Measurements from ENCODE around the gene DGKI. TPM values are rescaled to one million over a fixed set of nuclear protein-coding genes. Genes with fewer than 3 reads are reported as not detected.

DGKI gene
- total RNA-seq, 2 donors from 2014 or later, result 0.04 to 0.64 TPM

GRCh38 chr7:137408126-137408525, 438.6 kb downstream of the DGKI start:
- no peak overlapping the region for H3K27ac ChIP-seq (ENCODE audit: low read depth, low read length)
- Mint-ChIP-seq H3K36me3 (ENCODE audit: low read depth) (no peaks in the 10 kb centered on the region), H3K27ac (no peak overlapping the region), H3K4me1 (no peaks in the 10 kb centered on the region), H3K9me3 (no peaks in the 10 kb centered on the region), H3K4me3 (no peak overlapping the region), H3K27me3 (ENCODE audit: insufficient read depth) (no peaks in the 10 kb centered on the region)
- H3K9ac ChIP-seq (ENCODE audit: extremely low read depth, low read length, poor library complexity, severe bottlenecking), result no peak overlapping the region
- no peak for DNase-seq
- no peaks in the 10 kb centered on the region for H3K4me1 ChIP-seq (ENCODE audit: control insufficient read depth, insufficient read depth, low read length)
- no peak for TF ChIP-seq CTCF (conservative IDR thresholded peaks at IDR 0.05)
- no peaks in the 10 kb centered on the region for H3K9me3 ChIP-seq (ENCODE audit: control insufficient read depth, low read length)
- WGBS, 2 experiments (ENCODE audit: insufficient coverage in 1 of 2, insufficient read length in 1 of 2), result 82% methylated on average over 1 of the region's 1 CpG; no CpG with 5 or more reads in 1 of the 2 experiments
- no peaks in the 10 kb centered on the region for H3K27me3 ChIP-seq (ENCODE audit: control insufficient read depth, insufficient read depth, low read length, poor library complexity, severe bottlenecking)
- no peak overlapping the region for H3K4me3 ChIP-seq (ENCODE audit: low read length)
- no peaks in the 10 kb centered on the region for H3K36me3 ChIP-seq (ENCODE audit: control insufficient read depth, insufficient read depth, low read length)

GRCh38 chr7:137407078-137407477, 439.7 kb downstream of the DGKI start:
- no peak overlapping the region for H3K27ac ChIP-seq (ENCODE audit: low read depth, low read length)
- no peaks in the 10 kb centered on the region for H3K36me3 ChIP-seq (ENCODE audit: control insufficient read depth, insufficient read depth, low read length)
- H3K9me3 ChIP-seq (ENCODE audit: control insufficient read depth, low read length), result no peaks in the 10 kb centered on the region
- no peak overlapping the region for H3K9ac ChIP-seq (ENCODE audit: extremely low read depth, low read length, poor library complexity, severe bottlenecking)
- no peaks in the 10 kb centered on the region for H3K27me3 ChIP-seq (ENCODE audit: control insufficient read depth, insufficient read depth, low read length, poor library complexity, severe bottlenecking)
- no peak overlapping the region for H3K4me3 Mint-ChIP-seq
- no peak for TF ChIP-seq CTCF (conservative IDR thresholded peaks at IDR 0.05)
- WGBS, 2 experiments (ENCODE audit: insufficient coverage in 1 of 2, insufficient read length in 1 of 2), result 84 to 100% methylated on average over 2 to 3 of the region's 3 CpGs
- no peaks in the 10 kb centered on the region for H3K4me1 Mint-ChIP-seq
- no peak overlapping the region for H3K27ac Mint-ChIP-seq
- DNase-seq, result no peak
- no peaks in the 10 kb centered on the region for H3K27me3 Mint-ChIP-seq (ENCODE audit: insufficient read depth)
- no peaks in the 10 kb centered on the region for H3K36me3 Mint-ChIP-seq (ENCODE audit: low read depth)
- H3K9me3 Mint-ChIP-seq, result no peaks in the 10 kb centered on the region
- no peak overlapping the region for H3K4me3 ChIP-seq (ENCODE audit: low read length)
- H3K4me1 ChIP-seq (ENCODE audit: control insufficient read depth, insufficient read depth, low read length), result no peaks in the 10 kb centered on the region

GRCh38 chr7:137404660-137405317, 442.0 kb downstream of the DGKI start:
- no peaks in the 10 kb centered on the region for H3K27me3 Mint-ChIP-seq (ENCODE audit: insufficient read depth)
- H3K36me3 ChIP-seq (ENCODE audit: control insufficient read depth, insufficient read depth, low read length), result no peaks in the 10 kb centered on the region
- no peaks in the 10 kb centered on the region for H3K36me3 Mint-ChIP-seq (ENCODE audit: low read depth)
- H3K4me3 Mint-ChIP-seq, result no peak overlapping the region
- no peak overlapping the region for H3K4me3 ChIP-seq (ENCODE audit: low read length)
- no peak overlapping the region for H3K27ac ChIP-seq (ENCODE audit: low read depth, low read length)
- no peaks in the 10 kb centered on the region for H3K27me3 ChIP-seq (ENCODE audit: control insufficient read depth, insufficient read depth, low read length, poor library complexity, severe bottlenecking)
- H3K27ac Mint-ChIP-seq, result no peak overlapping the region
- H3K4me1 ChIP-seq (ENCODE audit: control insufficient read depth, insufficient read depth, low read length), result peaks cover 4% of the 10 kb centered on the region
- 91 to 96% methylated on average over 4 of the region's 5 CpGs for WGBS, 2 experiments (ENCODE audit: insufficient coverage in 1 of 2, insufficient read length in 1 of 2)
- no peak overlapping the region for H3K9ac ChIP-seq (ENCODE audit: extremely low read depth, low read length, poor library complexity, severe bottlenecking)
- no peak for DNase-seq
- H3K9me3 Mint-ChIP-seq, result no peaks in the 10 kb centered on the region
- no peak for TF ChIP-seq CTCF (conservative IDR thresholded peaks at IDR 0.05)
- no peaks in the 10 kb centered on the region for H3K9me3 ChIP-seq (ENCODE audit: control insufficient read depth, low read length)
- H3K4me1 Mint-ChIP-seq, result peaks cover 2% of the 10 kb centered on the region
